ENCODE measurements around the gene ULK1.

Gene ULK1

DNA sequence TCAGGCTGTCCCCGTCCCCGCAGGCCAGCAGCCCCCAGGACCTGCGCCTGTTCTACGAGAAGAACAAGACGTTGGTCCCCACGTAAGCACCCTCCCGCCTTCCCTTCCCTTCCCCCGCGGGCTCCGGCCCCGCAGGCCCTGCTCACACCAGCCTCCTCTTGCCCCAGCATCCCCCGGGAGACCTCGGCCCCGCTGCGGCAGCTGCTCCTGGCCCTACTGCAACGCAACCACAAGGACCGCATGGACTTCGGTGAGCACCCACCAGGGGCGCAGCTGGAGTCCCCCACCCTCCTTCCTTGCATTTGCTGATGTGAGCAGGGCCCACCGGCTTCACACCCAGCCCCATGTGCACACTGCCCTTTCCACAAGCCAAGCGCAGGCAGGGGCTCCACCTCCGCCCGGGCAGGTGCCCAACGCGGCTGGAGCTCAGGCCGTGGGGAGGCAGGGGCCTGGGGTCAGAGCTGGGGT, 15.4 kb downstream of the ULK1 start:
- no peak for DNase-seq

DNA sequence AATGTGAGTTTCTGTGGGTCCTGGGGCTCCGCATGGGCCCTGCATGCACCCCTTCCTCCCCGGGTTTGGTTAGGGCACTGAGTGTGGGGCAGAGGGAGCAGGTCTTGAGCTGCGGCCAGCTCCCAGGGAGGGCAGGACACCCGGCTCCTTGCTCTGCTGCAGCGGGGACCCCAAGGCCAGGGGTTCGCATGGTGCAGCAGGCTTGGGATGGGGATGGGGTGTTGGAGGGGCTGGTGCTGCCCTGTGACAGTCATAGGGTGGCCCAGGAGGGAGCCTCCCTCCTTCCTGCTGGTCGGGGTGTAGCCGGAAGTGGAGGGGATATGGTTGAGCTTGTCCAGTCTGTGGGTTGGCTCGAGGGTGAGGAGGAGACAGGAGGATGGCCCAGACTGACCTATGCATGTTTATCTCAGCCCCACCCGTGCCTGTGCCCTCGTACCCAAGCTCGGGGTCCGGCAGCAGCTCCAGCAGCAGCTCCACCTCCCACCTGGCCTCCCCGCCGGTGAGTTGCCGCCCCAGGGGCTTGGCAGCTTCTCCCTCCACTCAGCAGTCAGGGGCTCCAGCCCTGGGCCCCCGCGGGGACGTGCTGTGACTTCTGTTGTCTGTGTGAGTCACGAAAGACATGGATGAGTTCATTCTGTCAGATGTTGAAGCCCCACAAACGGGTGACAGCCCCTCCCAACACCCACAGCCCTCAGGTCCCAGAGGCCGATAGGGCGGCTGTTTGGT, 16.0 kb downstream of the ULK1 start:
- DNase-seq: no peak

DNA sequence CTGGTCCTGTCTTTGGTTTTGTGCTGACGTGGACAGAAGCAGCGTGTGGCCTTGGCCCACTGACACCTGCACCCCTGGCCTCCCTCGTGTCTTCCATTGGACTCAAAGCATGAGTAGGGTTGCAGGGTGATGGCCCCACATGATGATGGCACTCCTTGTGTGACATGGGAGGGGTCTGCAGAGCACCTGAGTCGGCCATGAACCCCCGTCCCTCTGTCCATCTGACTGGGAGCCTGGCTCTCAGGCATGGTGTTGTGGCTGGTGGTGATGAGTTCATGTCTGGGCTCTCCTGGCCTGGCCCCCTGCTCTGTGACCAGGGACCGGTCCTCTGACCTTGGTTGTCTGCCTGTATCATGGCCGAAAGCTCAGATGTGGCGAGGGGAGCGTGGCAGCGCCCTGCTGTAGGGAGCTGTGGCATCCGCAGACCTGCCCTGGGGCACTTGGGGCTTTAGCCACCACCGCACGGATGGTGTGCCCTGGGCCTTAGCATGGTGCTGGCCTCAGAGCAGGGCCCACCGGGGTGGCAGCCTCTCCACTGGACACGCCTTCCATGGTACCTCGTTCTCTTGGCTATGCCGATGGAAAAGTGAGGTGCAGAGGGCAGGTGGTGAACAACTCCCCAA, 16.7 kb downstream of the ULK1 start:
- no peak for DNase-seq

DNA sequence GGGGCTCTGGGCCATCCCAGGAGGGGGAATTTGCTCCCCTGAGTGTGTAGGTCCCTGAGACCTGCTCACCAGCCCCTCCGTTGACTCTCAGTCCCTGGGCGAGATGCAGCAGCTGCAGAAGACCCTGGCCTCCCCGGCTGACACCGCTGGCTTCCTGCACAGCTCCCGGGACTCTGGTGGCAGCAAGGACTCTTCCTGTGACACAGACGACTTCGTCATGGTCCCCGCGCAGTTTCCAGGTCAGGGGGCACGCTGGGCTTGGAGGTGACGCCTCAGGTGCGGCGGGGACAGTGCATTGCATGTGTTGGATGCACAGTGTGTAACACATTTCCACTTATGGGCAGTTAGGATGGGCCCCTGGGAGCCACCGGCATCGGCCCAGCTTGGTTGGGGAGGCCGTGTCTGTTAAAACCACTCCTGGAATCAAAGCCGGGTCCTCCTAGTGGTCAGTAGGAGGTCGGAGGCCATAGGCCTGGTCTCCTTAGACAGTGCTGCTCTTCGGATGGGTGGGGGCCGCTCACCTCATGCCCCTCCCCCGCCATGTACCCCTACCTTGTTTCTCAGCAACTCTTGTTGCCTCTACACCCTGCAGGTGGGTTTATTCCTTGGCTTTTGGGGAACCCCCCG, 17.5 kb downstream of the ULK1 start:
- DNase-seq: no peak

DNA sequence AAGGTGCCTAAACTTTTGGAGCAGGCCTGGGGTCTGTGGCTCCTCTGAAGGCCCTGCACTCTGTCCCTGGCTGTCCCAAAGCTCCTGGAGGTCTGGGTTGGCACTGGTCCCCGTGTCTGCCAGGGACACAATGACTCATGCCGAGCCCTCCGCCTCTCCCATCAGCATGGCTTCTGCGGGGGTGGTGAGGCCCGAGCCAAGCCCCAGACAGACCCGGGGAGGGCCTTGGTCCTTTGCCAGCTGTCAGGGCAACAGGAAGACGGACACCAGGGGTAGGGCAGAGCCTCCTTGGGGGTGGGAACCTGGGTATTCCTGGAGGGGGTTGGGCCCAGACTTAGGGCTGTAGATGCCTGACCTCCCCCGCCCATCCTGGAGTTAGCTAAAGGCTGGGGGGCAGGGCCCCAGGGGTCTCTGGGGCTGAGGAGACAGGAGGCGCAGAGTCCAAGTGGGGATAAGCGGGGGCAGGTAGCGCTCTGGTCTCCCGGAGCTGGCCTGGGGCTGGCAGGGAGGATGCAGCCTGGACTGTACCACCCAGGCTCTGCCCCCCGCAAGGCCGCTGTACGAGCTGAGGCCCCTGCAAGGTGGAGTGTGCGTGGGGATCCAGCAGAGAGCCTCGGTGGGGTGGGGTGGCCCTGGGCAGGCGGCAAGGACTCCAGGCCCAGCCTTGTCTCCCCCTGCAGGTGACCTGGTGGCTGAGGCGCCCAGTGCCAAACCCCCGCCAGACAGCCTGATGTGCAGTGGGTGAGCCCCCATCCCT, 18.3 kb downstream of the ULK1 start:
- DNase-seq: no peak

DNA sequence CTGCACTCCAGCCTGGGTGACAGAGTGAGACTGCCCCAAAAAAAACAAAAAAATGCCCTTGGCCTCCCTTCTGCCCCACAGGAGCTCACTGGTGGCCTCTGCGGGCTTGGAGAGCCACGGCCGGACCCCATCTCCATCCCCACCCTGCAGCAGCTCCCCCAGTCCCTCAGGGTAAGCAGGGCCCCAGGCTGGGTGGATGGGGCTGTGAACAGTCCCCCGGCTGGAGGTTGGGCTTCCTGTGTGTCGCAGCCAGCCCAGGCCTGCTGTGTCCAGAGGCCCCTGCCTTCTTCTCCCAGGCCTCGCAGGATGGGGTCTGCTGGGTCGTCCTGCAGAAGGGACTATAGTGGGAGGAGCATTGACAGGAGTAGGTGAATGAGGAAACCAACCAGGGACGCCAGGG, 19.2 kb downstream of the ULK1 start:
- no peak for DNase-seq

DNA sequence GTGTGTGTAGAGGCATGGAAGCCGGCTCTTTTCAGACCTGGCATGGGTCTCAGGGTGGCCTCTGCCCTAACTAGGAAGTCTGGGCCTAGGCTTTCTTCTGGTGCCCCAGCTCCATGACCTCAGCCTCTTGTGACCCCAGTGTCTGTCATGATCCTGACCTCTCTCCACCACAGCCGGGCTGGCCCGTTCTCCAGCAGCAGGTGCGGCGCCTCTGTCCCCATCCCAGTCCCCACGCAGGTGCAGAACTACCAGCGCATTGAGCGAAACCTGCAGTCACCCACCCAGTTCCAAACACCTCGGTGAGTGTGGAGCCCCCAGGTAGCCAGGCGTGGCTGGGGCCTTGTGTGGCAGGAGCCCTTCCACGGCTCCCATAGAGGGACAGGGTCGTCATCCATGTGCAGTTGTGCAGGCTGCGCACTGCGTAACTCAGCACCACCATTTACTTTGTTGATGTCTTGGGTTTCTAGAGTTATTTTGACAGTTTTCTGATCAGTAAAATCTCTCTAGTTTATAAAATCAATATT, 19.8 kb downstream of the ULK1 start:
- DNase-seq: no peak

DNA sequence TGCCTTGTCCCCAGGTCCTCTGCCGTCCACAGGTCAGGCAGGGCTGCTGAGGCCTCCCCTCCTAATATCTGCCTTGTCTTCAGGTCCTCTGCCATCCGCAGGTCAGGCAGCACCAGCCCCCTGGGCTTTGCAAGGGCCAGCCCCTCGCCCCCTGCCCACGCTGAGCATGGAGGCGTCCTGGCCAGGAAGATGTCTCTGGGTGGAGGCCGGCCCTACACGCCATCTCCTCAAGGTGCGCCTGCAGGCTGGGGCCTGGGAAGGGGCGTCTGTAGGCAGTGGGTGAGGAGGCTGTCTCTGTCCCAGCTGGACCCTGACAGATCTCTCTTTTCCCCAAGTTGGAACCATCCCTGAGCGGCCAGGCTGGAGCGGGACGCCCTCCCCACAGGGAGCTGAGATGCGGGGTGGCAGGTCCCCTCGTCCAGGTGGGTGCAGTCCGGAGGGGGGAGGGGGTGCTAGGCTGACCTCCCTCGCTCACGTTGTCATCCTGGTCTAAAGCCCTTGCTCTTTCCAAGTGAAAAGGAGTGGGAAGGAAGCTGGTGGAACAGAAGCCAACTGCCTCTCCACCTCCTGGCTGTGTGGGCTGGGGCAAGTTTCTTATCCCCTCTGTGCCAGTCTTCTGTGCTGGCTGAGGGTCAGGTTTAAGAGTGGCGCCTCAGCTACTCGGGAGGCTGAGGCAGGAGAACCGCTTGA, 20.7 kb downstream of the ULK1 start:
- no peak for DNase-seq

DNA sequence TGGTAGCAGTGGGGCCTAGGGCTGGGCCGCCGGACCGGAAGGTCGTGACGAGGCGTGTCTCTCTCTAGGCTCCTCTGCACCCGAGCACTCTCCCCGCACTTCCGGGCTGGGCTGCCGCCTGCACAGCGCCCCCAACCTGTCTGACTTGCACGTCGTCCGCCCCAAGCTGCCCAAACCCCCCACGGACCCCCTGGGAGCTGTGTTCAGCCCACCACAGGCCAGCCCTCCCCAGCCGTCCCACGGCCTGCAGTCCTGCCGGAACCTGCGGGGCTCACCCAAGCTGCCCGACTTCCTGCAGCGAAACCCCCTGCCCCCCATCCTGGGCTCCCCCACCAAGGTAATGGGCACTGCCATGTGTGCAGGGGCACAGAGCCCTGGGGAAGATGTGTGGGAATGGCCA, 21.4 kb downstream of the ULK1 start:
- DNase-seq: no peak

DNA sequence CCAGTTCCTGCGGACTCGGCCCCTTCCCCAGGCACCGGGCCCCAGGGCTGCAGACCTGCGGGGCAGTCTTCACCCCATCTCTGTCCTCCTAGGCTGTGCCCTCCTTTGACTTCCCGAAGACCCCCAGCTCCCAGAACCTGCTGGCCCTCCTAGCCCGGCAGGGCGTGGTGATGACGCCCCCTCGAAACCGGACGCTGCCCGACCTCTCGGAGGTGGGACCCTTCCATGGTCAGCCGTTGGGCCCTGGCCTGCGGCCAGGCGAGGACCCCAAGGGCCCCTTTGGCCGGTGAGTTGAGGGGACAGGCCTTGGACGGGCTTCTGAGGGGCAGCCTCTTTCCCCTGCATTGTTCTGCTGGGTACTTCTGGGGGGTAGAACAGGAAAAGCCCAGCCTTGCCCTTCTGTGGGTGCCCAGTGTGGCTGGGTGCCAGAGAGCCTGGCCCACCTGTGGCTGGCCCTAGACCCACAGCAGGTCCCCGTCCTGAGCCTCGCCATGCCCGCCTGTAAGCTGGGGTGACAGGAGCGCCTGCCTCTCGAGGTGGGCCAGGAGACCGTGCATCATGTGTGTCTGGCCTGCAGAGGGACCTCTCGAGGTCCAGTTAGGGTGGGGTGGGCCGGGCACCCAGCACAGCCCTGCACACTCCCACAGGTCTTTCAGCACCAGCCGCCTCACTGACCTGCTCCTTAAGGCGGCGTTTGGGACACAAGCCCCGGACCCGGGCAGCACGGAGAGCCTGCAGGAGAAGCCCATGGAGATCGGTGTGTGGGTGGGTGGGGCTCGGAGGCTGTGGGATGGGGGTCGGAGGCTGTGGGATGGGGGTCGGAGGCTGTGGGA, 22.1 kb downstream of the ULK1 start:
- no peak for DNase-seq

DNA sequence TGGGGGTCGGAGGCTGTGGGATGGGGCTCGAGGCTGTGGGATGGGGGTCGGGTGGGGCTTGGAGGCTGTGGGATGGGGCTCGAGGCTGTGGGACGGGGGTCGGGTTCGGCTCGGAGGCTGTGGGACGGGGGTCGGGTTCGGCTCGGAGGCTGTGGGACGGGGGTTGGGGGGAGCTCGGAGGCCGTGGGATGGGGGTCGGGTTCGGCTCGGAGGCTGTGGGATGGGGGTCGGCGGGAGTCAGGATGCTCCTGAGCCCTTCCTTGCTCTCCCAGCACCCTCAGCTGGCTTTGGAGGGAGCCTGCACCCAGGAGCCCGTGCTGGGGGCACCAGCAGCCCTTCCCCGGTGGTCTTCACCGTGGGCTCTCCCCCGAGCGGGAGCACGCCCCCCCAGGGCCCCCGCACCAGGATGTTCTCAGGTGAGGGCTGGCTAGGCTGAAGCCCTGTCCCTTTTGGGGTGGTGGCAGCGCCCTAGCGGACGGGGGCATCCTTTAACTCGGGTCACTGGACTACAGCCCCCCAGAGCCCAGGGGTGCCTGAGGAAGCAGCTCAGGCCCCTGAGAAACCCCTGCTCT, 22.8 kb downstream of the ULK1 start:
- DNase-seq: no peak

DNA sequence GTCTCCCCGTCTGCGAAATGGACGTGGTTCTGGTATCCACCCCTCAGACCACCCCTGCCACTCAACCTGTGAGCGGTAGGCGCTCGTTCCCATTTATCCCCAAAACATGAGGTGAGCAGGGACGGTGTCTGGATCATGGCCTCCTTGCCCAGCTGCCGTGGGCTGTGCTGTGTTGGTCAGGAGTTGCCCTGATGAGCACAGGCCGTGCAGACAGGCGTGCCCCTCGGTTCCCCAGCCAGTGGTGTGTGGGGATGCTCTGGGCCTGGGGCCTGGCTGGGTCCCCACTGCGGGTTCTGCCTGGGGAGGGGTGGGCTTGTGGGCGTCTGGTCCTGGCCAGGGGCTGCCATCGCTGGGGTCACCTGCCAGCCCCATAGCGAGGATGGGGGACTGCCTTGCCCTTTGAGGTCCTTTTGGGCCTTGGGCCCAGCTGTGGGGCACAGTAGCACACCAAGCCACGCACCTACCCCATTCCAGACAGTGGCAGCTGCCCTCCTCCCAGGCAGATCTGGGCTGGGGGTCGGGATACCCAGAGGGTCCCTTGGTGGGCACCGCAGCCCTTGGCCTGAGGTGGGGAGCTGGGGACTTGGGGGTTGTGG, 23.4 kb downstream of the ULK1 start:
- no peak for DNase-seq

DNA sequence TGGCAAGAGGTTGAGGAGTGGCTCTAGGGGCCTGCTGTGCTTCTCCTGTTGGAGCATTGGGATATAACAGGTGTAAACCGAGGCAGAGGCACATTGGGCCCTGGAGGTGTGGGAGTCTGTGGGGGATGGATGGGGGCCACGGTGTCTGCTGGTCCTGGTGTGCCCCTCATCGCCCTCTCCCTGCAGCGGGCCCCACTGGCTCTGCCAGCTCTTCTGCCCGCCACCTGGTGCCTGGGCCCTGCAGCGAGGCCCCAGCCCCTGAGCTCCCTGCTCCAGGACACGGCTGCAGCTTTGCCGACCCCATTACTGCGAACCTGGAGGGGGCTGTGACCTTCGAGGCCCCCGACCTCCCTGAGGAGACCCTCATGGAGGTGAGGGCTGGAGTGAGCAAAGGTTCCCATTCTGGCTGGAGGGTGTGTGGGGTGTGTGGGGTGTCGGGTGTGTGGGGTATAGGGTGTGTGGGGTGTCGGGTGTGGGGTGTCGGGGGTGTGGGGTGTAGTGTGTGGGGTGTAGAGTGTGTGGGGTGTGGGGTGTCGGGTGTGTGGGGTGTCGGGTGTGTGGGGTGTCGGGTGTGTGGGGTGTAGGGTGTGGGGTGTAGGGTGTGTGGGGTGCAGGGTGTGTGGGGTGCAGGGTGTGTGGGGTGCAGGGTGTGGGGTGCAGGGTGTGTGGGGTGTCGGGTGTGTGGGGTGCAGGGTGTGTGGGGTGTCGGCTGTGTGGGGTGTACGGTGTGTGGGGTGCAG, 24.1 kb downstream of the ULK1 start:
- no peak for DNase-seq

DNA sequence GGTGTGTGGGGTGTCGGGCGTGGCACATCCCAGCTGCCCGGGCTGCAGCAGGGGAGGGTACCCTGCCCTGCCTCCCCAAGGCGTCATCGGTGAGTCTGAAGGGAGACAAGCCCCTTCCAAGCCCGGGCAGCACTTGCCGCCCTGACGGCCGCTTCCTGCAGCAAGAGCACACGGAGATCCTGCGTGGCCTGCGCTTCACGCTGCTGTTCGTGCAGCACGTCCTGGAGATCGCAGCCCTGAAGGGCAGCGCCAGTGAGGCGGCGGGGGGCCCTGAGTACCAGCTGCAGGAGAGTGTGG, 24.6 kb downstream of the ULK1 start:
- DNase-seq: no peak

DNA sequence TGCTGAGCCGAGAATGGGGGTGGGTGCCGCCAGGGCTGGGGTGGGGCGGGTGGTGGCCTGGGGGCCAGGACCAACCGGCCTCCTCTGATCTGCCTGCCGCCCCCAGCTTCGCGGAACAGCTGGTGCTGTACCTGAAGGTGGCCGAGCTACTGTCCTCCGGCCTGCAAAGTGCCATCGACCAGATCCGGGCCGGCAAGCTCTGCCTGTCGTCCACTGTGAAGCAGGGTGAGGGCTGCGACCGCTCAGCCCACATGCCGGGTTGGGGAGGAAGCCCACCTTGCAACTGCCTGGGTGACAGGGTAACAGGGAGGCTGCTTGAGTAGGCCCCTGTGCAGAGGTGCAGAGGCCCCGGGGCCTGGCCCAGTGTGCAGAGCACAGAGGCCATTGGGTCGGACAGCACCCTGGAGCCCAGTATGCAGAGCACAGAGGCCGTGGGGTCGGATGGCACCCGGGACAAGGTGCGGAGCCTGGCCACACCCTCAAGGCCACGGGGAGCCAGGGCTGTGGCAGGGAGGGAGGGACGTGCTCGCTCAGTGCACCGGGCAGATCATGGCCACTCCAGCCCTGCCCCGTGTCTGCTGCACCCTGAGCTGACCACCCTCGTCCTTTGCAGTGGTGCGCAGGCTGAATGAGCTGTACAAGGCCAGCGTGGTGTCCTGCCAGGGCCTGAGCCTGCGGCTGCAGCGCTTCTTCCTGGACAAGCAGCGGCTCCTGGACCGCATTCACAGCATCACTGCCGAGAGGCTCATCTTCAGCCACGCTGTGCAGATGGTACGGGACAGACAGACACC, 25.1 kb downstream of the ULK1 start:
- DNase-seq: no peak

DNA sequence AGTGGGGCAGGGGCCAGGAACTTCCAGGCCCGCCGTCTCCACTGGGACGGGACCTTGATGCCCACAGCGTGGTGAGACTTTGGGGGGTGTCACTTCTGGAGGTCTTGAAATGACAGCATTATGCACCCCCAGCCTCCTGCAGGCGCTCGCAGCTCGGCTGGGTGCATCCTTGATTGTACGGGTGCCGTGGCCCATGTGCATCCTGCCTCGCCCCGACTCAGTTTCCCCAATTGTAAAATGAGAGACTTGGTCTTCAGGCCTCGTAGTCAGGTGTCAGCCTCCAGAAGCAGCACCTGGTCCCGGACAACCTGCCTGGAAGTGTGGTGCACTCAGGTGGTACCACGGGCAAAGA, 25.7 kb downstream of the ULK1 start:
- DNase-seq: no peak

DNA sequence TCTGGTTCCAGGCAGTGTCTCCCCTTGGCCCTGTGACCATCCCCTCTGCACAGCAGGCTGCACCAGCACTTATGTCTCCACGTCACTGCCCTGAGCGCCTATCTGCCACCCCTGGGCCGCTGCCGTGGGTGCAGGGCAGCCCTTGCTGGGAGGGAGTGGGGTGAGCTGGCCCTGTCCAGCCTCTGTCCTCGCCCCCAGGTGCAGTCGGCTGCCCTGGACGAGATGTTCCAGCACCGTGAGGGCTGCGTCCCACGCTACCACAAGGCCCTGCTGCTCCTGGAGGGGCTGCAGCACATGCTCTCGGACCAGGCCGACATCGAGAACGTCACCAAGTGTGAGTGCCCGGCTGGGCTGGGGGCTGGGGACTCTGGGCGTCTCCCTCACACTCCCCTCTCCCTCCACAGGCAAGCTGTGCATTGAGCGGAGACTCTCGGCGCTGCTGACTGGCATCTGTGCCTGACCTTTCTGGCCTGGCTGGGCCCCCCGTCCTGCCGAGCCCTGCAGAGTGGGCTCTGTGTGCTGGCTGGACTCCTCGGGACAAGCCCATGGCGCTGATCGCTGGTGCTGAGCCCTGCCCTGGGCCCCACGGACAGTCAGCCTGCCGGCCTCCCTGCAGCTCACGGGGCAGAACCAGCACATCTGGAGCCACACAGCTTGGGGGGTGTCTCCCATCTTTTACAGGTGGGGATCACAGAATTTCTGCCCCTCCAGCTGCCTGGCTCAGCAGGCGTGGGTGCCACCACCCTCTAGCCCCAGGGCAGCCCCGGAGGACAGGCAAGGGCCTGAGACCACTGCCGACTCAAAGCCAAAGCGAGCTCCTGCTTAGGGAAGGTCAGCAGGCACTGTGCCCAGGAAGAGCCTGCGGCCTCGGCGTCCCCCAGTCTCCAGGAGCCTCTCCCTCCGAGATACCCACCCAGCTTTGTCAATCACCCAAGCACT, 26.7 kb downstream of the ULK1 start:
- no peak for DNase-seq
